ENCODE results near the gene CTAG1A.
"Not testable (repeated sequence)": the region's sequence is repeated elsewhere in the genome, so short reads cannot be mapped to it uniquely, and the experiment has no call there.

CTAG1A gene

DNA sequence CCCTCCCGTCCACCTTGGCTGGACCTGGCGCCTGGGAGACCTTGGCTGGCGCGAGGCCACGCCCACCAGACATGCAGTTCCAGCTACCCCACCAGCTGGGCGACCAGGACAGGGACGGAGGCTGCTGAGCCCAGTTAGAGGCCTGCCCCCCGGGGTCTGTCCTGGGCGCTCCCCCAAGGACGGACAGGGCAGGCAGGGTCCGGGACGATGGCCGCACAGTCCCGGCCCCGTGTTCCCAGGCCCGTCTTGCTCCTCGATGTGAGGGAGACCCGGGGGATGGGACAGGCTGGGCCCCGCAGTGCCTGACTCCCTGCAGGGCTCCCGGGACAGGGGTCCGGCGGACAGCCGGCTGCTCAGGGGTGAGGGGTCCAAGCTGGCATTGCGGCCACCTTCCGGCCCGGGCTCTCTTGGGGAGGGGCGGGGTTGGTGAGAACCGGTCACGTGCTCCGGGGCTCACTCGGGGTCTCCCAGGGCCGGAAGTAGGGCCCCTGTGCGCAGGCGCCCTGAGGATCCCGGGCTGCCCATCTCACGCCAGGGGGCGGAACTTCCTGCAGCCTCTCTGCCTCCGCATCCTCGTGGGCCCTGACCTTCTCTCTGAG lies at the start of gene CTAG1A:
CTAG1A (plus strand) TSS at position 549 of the 599 bp plus-strand sequence. CDS start 74 bp downstream, outside the sequence.
- in situ Hi-C loops (cut with HindIII; ENCODE audit: low sequenced_read_pairs), result loop anchor here (25.0 kb wide), 1 partner anchor 253 kb away; the partner anchor contains the start of gene SMIM9

DNA sequence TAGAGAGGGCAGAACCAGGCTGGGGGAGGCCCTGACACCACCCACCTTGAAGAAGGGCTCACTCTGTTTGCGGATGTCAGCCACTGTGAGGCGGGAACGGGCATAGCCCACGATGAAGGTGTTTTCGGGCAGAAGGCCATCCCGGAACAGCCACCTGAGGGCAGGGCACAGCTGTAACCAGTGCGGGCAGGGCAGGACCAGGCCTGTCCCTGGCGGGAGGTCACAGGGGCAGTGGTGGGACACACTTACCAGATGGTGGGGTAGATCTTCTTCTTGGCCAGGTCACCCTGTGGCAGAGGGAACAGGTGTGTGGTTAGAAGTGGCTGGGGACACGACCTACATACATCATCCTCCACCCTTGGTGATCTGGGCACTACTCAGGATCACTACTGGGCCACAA lies 49.0 kb upstream of the CTAG1A start:
- in situ Hi-C loops (cut with HindIII; ENCODE audit: low sequenced_read_pairs), result no loop called here

DNA sequence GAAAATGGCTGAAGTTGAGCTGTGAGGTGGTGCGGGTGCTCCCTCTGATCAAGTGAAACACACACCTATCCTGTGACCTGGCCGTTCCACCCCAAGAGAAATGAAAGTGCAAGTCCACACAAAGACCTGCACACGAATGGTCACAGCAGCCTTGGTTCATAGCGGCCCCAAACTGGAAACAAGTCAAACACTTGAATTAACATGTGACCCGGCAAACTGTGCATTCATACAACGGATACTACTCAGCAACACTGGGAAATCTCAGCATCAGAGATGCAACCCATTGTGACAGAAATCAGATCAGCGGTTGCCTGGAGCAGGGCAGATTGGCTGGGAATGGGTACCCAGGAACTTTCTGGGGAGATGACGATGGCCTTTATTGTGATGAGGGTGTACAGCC lies 45.9 kb upstream of the CTAG1A start:
- in situ Hi-C loops (cut with HindIII; ENCODE audit: low sequenced_read_pairs), result no loop called here

DNA sequence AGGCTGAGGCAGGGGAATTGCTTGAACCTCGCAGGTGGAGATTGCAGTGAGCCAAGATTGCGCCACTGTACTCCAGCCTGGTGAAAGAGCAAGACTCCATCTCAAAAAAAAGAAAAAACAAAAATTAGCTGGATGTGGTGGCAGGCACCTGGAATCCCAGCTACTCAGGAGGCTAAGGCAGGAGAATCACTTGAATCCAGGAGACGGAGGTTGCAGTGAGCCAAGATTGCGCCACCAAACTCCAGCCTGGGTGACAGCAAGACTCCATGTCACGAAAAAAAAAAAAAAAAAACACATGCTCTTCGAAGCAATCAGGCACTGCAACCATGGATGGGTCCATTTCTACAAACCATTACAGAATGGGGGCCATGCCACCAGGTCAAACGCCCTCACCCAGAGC lies 44.6 kb upstream of the CTAG1A start:
- in situ Hi-C loops (cut with HindIII; ENCODE audit: low sequenced_read_pairs), result not testable (repeated sequence)

DNA sequence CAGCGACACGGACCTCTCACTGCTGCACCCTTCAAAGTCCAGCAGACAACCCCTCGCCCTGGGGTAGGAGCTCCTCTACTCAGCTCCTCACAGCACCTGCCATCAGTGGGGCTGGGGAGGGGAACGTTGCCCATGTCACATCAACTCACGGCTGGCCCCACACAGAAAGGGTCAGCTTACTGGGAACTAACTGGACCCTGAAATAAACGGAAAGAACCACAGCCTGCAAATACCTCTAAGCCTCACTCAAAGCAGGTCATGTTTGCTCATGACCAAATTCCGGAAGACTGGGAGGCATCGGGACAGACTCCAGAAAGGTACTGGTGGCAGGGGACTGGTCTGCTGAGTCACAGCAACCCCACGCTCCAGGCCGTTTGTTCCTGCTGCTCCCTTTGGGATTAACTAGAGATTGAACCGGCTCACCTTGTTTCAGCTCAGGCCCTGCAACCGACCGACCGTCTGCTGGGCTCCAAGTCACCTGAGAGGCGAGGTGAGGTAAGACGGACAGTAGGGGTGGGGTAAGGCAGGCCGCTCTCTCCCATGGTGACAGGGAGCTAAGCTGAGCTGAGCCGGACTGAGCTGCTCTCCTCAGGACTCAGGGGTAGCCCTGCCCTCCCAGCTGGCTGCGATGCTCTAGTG lies 43.9 kb upstream of the CTAG1A start:
- in situ Hi-C loops (cut with HindIII; ENCODE audit: low sequenced_read_pairs), result no loop called here

DNA sequence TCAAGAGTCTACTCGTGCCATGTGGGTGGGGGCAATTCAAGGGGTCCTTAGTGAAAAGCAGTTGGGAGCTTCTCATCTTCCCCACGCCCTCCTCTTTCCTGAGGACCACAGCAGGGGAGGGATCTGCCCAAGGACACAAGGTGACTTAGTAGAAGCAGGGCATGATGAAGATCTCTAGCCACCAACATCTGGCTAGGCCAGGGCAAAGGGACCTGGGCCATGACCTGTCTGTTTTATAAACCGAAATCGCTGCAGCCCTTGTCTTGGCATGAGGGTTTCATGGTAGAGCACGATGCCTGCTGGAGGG lies 43.4 kb upstream of the CTAG1A start:
- in situ Hi-C loops (cut with HindIII; ENCODE audit: low sequenced_read_pairs), result no loop called here

DNA sequence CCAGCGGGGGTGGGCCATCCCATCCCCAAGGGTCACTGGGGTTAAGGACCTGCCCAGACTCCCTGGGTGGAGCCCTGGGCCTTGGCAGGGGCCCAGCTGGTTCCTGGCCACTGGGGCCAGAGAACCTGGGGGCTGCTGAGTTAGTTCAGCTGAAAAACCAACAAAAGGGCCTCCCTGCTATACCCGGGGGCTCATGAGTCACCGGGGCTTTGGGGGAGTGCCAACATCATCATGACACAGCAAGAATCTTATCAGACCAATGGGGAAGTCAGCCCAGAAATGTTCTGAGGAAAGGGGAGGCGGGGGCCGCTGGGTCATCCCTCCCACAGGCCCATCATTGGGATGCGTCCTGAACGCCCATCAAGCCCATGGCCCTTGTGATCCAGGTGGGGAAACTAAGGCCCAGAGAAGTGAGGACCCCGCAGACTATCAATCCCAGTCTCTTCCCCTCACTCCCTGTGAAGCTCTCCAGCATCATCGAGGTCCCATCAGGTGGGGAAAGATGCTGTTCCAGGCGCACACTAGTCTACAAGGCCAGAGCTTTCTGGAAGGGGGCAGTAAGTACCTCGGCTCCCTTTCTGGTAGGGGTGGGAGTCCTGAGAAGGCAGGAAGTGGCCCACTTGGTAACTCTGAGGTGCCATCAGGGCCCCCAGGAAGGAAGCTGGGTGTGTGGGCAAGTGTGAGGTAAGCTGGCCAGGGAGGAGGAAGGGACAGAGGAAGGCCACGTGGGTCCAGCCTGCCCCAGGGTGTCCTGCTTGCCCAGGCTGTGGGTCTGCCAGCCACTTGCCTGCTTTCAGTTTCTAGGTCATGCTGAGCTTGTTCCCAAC lies 42.8 kb upstream of the CTAG1A start:
- in situ Hi-C loops (cut with HindIII; ENCODE audit: low sequenced_read_pairs), result no loop called here

DNA sequence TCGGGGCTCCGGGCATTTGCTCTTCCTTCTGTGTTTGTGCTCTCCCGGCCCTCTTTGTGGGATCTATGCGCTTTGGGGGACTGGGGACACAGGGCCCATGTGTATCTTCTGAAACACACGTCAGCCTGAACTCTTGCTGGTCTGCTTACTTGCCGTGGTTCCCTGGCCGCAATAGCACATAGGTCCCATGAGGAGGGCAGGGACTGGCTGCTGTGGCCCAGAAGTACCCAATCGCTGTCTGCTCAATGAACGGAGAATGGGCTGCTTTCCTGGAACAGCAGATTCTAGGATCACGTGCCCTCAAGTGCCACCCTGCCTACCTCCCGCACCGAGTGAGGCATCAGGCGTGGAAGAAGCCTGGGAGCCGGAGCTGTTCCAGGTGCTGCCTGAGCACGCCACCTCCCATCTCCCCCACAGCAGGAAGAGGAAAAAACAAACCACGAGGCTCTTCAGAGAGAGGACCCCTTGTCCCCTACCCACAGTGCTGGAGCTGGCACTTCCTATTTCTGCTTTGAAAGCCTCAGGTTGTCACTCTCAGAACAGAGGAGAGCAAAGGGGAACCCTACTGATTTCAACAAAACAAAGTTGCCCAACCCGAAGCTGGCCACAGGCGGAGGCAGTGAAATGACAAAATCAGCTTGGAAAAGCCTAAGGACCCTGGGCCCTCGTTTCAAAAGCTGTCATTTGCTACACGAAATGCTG lies 42.1 kb upstream of the CTAG1A start:
- in situ Hi-C loops (cut with HindIII; ENCODE audit: low sequenced_read_pairs), result no loop called here

DNA sequence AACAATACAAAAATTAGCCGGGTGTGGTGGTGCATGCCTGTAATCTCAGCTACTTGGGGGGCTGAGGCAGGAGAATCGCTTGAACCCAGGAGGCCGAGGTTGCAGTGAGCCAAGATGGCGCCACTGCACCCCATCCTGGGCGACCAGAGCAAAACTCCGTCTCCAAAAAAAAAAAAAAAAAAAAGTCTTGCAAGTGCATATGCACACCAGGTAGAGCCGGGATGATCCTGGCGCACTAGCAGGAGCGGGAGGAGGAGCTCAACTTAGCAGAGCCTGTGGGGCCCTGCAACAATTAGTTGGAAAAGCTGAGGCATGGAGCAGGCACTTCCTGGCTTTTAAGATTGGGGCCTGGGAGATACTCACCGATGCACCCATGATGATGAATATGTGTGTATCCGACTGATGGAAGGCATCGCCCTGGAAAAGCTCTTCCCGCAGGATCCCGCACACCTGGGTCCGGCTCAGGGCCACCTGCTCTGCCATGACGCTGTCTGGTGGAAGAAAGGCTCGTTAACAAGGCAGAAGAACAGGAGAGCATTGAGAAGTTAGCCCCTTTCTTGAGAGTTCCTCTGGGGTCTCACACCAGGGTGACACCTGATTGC lies 39.2 kb upstream of the CTAG1A start:
- in situ Hi-C loops (cut with HindIII; ENCODE audit: low sequenced_read_pairs), result no loop called here

DNA sequence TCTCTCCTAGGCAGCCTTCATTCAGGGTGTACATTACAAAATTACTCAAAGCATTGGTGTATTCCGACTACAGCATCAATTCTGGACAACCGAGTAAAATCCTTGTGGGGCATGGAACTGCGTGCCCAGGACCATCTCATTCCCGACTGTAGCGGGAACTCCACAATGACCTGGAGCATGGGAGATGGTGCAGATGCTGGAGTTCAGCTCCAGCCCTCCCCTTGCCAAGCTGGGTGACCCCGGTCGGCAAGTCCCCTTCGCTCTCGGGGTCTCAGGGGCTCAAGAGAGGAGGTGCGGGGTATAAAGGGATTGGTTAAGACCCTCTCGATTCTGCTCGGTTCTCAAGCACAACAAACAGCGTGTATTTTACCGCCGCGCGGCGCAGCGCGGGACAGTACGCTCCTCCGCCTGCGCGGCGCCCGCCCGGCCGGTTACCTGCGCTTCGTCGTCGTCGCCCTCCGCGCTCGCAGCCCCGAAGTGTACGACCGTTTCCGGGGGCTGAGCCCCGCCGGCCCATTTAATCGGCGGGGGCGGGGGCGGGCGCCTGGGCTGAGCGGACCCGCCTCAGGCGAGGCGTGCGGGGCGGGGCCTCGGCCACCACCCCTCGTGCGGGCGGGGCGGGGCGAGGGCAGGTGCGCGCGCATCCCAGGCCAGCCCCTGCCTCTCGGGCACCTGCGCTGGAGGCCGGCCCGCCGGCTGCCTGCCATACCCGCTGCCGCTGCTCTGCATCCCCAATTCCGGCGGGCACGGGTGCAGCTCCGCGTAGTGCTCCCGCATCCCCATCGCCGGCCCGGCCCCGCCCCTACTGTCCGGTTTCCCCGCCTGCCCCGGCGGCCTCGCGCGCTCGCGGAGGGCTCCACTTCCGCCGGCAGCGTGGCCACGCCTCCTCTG lies 38.3 kb upstream of the CTAG1A start, which contains the start of gene G6PD:
G6PD (minus strand) TSS at position 493 of the 891 bp plus-strand sequence. CDS start 691 bp downstream, outside the sequence.
- in situ Hi-C loops (cut with HindIII; ENCODE audit: low sequenced_read_pairs), result no loop called here

DNA sequence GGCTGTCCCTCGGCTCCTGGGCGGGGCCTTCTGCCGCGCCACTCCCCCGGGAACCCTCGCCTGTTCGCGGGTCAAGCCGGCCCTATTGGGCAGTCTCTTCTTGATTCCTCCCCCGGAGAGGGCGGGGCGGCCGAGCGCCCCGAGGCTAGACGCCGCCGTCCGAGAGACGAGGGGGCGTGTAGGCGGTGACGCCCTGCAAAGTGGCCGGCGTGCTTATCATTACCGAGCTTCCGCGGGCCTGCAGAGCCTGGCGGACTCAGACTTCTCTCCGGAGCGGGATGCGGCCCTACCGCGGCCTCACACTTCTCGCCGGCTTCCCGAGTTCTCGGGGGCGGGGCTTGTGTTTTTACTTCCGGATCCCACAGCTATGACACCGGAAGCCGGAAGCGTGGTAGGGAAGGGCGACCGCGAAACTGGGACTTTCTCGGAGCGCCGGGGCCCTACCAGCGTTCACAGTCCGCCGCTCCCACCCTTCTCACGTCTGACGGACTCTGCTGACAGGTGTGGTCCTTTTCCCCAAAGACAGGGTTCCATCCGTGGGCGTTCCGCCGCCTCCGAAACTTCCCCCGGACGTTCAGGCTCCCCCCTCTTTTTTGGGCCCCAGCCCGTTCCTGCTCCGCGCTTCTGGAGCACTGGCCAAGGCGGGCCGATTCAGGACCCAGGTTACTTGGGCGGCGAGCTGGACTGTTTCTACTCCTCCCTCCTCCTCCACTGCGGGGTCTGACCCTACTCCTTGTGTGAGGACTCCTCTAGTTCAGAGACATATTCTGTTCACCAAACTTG lies 37.5 kb upstream of the CTAG1A start, which contains the start of gene IKBKG:
IKBKG (plus strand) TSS at position 376 of the 783 bp plus-strand sequence. CDS start 4,383 bp downstream, outside the sequence.
- in situ Hi-C loops (cut with HindIII; ENCODE audit: low sequenced_read_pairs), result no loop called here

DNA sequence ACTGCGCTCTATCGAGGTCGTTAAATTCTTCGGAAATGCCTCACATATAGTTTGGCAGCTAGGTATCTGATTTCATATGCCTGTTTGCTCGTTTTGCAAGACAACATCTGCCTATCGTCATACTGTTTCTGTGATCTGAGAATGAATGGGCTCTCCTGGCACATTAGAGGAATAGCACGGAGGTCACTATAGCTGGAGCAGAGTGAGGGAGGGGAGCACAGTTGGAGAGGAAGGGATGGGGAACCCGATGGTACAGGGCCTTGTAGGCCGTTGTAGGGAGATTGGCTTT lies 37.0 kb upstream of the CTAG1A start:
- in situ Hi-C loops (cut with HindIII; ENCODE audit: low sequenced_read_pairs), result no loop called here

DNA sequence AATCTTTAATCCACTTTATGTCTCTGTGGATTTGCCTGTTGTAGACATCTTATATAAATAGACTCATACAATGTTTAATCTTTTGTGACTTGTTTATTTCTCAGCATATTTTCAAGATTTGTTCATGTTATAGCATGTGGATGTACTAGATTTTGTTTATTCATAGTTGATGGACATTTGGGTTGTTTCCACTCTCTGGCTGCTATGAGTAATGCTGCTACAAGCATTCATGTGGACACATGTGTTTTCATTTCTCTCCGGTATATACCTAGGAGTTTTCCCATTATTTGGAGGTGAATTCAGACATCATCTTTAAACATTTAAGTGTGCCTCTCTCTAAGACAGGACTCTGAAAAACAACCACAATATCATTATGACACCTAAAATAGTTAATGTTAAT lies 35.2 kb upstream of the CTAG1A start:
- in situ Hi-C loops (cut with HindIII; ENCODE audit: low sequenced_read_pairs), result no loop called here

DNA sequence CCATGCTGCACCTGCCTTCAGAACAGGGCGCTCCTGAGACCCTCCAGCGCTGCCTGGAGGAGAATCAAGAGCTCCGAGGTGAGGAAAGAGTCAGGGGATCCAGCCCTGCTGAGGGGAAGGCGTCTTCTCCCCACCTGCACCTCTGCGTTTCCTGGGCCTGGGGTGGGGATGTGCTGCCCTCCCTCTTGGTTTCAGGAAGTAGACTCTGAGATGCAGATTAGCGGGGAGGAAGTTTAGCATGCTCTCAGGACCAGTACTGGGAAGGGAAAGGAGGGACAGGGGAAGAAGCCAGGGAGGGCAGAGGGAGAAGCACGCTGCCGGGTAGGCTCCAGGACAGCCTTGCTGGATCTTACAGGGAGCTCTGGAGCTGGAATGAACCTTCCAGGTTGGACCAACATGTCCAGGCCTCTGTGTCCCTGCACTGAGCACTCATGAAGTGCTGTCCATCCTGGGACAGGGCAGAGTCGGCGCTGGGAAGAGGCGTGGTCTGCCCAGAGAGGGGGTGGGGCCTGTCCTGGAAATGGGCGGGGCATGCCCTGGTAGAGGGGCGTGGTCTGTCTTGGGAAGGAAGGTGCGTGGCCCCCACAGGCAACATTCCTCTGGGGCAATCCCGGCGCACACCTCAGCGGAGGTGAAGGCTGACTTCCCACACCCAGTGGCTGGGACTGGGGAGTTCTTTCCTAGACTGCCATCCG lies 32.7 kb upstream of the CTAG1A start:
- in situ Hi-C loops (cut with HindIII; ENCODE audit: low sequenced_read_pairs), result not testable (repeated sequence)

DNA sequence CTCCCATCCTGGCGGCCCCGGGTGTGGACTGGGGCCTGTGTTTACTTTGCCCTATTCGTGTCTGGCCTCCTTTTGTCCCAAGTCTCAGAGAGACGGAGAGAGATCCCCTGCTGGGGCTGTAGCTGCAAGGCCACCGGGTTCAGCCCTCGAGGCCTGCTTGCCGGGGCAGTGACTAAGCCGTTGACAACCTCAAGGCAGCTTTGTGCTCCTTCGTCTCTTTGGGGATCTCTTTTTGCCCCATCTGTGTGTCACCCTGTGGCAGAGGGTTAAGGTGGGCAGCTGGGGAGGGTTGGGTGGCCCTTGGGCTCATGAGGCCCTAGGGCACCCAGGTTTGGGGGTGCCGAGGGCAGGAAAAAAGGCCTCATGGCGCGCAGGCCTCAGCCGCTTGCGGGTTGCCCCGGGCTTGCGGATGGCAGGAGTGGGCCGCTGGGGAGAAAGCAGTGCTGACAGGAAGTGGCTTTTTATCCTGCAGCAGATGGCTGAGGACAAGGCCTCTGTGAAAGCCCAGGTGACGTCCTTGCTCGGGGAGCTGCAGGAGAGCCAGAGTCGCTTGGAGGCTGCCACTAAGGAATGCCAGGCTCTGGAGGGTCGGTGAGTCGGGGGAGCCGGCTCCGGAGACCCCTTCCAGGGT lies 26.8 kb upstream of the CTAG1A start:
- in situ Hi-C loops (cut with HindIII; ENCODE audit: low sequenced_read_pairs), result not testable (repeated sequence)

DNA sequence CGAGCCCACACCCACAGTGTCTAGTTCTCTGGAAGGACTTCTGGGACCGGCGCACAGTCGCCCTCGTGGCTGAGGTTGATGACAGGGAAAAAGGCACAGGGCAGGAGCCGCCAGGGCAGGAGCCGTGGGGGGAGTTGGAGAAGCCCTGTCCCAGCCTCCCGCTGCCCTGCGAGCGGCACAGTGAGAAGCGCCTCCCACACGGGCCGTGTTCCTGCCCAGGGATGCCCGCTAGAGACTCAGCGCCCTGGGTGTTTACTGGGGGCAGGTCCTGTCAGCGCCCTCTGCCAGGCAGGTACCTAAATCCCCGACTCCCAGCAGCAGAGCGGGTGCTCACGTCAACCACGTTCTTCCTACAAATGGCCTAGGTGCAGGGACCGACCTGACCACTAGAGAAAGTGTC lies 26.0 kb upstream of the CTAG1A start:
- in situ Hi-C loops (cut with HindIII; ENCODE audit: low sequenced_read_pairs), result not testable (repeated sequence)

DNA sequence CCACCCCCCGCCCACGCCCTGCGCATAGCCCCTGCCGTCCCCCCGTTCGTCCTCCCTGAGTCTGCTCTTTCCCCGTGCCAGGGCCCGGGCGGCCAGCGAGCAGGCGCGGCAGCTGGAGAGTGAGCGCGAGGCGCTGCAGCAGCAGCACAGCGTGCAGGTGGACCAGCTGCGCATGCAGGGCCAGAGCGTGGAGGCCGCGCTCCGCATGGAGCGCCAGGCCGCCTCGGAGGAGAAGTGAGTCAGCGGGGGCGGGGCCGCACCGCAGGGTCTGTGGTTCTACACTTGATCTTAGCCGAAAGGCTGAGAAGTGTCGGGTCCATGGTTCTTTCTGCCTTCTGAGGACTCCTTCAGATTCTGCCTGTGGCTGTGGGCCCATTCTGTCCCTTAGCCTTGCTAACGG lies 24.6 kb upstream of the CTAG1A start:
- in situ Hi-C loops (cut with HindIII; ENCODE audit: low sequenced_read_pairs), result not testable (repeated sequence)

DNA sequence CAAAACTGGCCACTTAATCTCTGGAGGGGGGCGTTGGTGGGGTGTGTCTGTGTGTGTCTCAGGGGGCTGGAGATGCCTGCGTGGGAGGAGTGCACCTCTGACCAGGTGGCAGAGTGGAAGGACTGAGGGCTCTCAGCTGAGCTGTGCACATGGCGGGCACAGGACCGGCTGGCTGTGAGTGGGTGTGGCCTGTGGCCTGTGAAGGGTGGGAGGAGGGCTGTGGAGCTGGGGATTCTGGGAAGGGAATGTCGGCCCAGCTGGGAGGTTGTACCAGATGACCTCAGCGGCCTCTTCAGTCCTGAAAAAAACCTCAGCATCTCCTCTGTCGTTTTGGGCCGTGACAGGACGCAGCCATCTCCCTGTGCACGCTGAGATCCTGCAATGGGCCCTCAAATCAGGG lies 22.6 kb upstream of the CTAG1A start:
- in situ Hi-C loops (cut with HindIII; ENCODE audit: low sequenced_read_pairs), result not testable (repeated sequence)
